ENCODE data around the gene NUDC.
"Not testable (repeated sequence)": the region's sequence is repeated elsewhere in the genome, so short reads cannot be mapped to it uniquely, and the experiment has no call there.

Gene NUDC

DNA sequence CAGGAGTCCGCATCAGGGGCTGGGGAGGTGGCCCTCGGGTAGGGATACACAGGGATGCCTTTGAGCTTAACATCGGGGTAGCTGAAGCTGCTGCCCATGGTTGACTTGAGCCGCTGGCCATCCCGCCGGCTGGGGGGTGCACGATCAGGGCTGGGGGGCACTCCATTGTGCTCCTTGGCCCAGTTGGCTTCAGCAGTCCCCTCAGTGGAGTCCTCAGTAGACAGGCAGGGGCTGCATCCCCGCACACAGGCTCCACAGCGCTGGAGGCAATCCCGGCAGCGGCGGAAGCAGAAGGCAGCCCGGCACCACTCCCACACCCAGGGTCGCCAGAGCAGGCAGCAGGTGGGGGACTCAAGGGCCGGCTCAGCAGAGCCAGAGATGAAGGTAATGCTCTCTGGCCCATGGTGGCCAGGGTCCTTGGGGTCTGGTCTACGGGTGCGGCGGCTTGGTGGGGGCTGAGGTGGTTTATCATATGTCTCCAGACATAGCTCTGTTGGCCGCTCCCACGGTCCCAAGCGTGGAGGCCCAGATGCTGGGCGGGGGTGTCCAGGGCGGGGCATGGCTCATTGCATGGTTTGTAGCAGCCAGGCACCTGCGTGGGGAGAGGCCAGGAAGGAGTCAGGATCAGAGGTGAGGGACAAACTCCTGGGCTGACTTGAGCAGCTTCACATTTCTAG is 30.4 kb downstream of the NUDC start:
- DNase-seq, result no peak

DNA sequence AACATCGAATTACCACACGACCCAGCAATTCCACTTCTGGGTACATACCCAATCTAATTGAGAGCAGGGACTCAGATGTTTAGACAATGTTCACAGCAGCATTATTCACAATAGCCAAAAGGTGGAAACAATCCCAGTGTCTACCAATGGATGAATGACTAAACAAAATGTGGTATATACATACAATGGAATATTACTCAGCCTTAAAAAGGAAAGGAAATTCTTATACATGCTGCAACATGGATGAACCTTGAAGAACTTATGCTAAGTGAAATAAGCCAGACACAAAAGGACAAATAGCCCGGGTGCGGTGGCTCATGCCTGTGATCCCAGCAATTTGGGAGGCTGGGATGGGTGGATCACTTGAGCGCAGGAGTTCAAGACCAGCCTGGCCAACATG is 31.8 kb downstream of the NUDC start:
- DNase-seq, result no peak

DNA sequence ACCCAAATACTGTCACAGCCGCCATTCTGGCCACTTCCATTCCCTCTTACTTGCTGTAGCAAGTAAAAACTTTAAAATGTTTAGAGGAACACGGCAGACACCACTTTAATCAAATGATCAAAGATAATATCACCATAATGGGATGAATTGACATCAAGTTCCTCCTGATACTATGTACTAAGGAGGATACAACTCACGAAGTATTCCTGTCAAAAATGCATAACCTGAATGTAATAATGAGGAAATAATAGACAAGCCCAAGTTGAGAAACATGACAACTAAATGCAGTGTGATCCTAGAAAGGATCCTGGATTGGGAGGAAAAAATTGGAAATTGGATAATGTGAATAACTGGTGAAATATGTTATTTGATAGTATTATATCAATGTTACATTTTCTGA is 34.8 kb downstream of the NUDC start:
- DNase-seq, result no peak

DNA sequence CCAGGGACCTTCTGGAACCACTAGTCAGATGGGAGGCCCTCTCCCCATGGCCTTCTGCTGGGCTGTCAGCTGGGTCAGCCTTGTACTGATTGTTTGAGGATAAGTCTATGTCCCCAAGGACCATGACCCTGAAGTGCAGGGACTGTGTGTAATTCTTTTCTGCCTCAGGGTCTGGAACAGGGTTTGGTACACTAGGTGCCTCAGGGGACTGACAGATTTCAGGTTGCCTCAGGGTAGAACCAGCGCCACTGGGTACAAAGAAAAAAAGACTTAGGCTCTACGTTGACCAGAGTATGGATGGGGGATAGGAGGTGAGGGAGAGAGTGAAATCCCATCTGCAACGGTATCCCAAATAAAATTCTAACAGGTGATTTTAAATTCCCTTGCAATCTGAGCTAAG is 35.8 kb downstream of the NUDC start:
- DNase-seq, result no peak

DNA sequence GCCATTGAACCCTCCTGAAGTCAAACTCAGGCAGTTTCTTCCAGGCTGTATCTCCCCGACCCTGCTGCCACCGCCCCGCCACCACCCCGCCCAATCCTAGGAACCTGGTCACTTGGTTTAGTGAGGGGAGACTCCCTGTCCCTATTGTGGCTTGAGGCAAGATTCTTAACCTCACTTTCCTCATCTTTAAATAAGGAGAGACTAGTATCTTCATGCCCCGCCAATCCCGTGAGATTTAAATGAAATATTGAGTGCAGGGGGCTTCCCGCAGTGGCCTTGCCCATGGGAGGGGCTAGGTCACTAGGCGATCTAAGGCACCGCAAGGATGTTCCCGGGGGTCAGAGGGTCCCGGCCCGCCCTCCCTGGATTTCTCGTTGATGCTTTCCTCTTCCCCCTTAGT is 37.7 kb downstream of the NUDC start:
- no peak for DNase-seq

DNA sequence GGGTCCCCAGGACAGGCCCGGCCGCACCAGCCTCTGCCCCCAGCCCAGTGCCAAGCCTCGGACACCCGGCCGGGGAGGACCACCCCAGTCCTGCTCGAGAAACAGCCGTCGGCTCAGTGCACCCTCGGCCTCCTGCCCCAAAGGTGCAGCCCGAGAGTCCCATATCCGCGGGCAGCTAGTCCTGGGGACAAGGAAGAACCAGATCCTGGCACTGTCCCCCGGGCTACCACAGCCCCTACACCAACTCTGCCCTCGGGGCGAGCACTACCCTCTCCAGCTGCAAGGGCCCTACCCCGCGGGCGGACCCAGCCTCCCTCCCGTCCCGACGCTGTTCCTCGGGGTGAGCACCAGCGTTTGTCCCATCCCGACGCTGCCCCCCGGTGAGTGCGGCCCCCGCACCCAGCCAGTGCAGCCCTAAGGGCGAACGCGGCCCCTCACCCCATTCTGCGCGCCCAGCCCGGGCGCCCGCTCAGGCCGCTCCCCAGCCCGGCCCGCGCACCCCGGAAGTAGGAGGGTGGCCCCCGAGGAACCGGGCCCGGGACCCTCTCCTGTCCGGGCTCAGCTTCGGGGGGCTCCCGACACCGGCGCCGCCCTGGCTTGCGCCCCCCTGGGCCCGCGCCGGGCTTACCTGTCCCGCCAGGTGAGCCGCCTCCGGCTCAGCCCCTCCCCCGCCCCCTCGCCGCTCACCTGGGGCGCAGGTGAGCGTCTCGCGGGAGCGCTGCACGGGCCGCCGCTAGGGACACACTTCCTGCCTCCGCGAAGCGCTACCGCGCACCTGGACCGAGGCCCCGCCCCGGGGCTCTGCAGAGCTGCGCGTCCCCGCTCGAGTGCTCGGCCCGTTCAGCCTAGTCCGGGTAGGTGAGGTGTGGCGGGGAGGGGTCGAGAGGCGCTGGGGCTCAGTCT is 38.4 kb downstream of the NUDC start, which contains the start of gene KDF1:
TSS of gene KDF1 (minus strand) at position 747 of the 903 bp plus-strand sequence. CDS start 8,088 bp downstream, outside the sequence.
- no peak for DNase-seq

DNA sequence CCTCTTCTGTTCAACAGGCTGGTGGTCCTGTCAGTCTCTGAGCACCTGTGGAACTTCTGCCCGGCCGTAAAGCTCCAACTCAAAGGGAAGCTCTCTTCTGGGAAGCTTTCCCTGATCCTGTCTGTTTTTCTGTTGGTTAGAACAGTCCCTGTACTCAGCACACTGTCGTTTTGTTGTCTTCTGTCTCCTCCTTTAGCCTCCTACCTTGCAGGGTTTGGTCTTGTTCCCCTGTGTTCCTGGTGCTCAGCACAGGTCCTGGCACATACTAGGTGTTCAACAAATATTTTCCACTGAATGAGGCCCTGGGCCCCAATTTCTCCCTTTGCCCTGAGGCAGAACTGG is 39.1 kb downstream of the NUDC start:
- DNase-seq, result no peak

DNA sequence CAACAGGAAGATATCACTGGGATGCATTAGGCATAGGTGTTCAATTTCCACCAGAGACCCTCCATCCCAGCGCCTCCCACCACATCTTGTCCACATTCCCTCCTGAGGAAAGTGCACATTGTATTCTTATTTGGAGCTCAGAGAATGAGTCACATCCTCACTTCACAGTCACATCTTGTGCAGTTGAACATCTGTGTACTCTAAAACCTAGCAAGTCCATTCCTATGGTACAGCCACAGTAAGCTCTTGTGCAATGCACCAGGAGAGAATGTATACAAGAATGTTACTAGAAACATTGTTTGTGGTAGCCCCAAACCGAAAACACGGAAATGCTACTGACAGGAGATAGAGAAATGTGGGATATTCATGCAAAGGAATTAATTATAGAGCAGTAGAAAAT is 40.3 kb downstream of the NUDC start:
- no peak for DNase-seq

DNA sequence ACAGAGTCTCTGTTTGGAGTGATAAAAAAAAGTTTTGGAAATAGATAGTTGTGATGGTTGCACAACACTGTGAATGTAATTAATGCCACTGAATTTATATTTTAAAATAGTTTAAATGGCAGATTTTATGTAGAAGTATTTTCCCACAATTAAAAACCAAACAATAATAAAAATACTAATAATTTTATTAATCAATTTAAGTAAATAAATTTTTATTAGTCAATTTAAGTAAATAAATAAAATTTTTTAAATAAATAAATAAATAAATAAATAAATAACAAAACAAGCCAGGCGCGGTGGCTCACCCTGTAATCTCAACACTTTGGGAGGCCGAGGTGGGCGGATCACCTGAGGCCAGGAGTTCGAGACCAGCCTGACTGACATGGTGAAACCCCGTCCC is 43.7 kb downstream of the NUDC start:
- DNase-seq, result no peak

DNA sequence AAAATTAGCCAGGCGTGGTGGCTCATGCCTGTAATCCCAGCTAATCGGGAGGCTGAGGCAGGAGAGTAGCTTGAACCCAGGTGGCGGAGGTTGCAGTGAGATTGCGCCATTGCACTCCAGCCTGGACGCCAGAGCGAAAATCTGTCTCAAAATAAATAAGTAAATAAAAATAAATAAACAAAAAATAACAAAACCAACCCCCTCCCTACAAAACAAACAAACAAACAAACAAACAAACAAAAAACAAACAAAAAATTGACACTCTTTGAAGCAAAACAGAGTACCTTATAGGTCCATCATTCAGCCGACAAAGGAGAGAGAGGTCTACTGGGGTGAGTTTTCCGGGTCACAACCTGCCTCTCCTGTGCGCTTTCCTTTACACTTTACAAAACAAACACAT is 44.1 kb downstream of the NUDC start:
- no peak for DNase-seq

DNA sequence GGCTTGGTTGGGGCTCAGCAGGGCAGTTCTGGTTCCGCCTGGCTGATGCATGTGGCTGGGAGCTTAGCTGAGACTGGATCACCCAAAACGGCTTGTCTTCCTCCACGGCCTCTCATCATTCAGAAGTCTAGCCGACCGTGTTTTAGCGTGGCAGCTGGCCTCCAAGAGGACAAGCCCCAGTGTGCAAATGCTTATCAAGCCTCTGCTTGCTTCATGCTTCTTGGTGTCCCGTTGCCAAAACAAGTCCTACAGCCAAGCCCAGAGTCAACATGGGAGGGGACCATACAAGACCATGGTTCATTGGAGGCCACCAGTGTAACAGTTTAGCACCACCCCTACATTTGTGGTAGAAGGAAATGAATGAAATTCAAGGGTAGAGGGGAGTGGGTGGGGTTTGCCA is 49.3 kb downstream of the NUDC start:
- DNase-seq, result no peak

DNA sequence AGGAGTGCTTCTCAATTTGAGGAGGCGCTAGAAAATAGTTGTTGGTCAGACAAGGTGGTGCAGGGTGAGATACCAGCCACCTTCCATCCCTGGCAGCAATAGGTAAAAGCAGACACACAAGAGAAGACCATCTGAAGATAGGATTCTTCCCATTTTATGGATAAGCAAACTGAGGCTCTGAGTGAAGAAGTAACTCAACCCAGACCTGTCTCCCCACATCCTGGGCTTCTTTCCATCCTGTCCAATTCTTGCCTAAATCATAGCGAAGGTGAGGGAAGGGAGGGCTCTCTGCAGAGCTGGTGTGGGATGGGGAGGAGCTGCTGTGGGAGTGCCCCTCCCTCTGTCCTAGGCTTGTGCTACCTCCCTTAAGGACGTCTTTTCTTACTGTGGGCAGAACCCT is 50.0 kb downstream of the NUDC start:
- DNase-seq, result no peak

DNA sequence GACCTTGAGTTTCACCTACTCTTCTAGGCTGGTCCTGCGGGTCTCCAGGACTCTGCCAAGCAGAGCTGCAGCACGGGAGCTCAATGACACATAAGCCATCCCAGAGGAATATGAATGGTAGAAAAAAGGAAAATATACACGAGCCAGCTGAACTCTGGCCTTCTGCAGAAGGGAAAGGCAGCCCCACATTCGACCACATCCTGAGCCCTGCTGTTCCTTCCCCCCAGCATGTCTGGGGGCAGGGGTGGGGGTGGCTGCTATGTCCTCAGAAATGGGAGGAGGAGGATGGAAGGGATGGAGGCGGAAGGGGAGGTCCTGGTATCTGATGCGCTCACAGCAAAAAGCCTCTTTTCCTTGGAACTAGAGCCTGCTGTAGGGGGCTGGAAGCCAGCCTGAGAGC is 50.8 kb downstream of the NUDC start:
- DNase-seq, result no peak

DNA sequence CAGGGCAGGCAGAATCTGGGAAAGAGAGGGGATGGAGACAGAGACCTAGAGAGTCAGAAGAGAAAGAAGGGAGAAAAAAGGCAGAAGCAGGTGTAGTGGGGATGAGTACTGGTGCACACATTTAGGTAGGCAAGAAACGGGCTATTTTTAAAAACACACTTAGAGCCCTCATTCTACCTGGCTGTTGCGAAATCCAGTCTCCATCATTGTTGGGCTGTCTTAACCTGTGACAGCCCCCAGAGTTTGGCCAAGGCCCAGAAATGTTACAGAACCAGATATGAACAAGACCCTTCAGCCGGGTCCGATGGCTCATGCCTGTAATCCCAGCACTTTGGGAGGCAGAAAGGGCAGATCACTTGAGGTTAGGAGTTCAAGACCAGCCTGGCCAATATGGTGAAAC is 51.3 kb downstream of the NUDC start:
- no peak for DNase-seq

DNA sequence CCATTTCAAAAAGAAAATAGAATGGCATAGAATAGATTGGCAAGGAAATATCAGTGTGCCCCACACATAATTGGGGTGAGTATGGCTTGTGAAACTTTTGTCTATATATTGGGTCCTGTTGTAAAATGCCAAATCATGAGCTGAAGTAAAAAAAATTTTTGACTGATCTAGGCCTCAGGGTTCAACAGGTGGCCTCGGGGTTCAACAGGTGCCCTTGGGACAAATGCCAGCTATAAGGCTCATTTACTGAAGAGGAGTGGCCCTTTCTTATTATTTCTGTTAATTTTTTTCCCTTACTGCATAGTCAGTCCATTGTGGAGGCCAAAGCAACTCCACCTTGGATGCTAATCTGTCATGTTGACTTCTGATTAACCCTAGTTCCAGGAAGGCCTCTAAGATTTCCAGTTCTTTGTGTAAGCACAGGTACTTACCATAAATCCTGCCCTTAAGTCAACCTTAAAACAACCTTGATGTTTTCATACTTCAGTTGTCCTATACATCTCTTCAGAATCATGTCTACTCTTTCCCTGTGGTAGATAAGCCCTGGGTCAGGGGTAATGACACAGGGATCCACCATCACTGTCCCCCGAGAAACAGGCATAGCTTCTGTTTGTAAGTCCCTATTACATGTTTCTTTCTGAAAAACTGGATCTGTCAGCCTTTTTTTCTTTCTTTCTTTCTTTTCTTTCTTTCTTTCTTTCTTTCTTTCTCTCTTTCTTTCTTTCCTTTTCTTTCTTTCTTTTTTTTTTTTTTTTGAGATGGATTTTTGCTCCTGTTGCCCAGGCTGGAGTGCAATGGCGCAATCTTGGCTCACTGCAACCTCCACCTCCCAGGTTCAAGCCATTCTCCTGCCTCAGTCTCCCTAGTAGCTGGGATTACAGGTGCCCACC is 55.3 kb downstream of the NUDC start:
- no peak for DNase-seq

DNA sequence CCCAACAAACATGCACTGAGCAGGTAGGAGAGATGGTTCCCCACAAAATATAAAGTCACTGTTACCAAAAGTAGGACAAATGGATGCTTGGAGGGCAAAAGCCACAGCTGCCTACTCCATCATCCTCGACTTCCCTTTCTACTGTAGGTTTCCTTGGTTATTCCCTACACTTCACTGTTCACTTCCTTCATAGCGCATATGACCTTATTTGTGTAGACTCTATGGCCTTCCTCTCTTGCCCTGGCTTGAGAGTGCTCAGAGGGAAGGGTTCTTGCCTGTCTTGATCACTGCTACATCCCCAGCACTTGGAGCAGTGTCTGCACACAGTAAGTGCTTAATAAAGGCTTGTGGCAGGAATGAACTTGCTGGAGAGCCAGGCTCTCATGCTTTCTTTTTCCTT is 57.4 kb downstream of the NUDC start:
- no peak for DNase-seq

DNA sequence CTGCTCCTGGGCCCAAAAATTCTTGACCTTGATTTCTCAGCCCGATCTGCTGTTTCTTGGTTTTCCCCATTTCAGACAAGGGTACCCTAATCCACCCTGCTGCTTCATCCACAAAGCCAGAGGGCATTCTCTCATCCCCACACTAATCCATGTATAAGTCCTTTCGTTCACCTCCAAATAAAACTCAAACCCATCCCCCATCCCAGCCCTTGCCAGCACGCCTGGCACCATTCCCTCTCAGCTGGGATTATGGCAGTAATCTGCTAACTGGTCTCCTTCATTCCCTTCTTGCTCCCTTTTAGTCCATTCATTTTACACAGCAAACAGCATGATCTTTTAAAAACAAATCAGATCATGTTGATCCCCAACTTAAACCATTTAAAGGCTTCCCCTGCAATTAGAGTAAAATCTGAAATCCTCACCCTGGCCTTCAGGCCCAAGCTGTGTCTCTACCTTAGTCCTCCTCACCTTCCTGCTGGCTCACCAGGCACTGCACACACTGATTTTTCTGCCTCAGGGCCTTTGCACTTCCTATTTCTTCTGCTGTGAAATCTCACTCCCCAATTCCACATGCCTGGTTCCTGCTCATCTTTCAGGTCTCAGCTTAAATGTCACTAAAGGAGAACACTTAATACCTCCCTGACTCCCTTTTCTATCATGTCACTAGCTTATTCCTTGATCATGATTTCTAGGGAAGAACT is 59.8 kb downstream of the NUDC start:
- no peak for DNase-seq

DNA sequence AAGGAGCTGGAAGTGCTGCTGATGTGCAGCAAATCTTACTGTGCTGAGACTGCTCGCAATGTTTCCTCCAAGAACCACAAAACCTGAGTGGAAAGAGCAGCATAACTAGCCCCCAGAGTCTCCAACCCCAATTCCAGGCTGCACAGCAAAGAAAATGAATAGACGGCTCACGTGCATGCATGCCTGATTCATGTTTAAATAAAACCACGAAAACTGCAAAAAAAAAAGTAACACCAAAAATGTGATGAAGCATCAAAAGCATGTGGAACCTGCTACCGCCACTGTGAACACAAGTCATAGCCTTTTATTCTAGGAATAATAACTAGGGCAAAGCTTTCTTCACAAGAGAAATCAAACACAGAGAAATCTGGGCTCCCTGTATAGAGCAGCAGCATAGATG is 62.3 kb downstream of the NUDC start:
- no peak for DNase-seq

DNA sequence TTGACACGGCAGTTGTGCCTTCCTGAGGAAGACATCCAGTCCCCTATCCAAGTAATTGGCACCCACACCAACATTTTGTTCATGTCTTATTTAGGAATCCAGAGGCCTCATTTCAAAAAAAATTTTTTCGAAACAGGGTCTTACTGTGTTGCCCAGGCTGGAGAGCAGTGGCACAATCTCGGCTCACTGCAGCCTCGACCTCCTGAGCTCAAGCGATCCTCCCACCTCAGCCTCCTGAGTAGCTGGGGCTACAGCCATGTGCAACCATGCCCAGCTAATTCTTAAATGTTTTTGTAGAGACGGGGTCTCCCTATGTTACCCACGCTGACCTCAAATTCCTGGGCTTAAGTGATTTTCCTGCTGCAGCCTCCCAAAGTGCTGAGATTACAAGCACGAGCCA is 62.7 kb downstream of the NUDC start:
- no peak for DNase-seq

DNA sequence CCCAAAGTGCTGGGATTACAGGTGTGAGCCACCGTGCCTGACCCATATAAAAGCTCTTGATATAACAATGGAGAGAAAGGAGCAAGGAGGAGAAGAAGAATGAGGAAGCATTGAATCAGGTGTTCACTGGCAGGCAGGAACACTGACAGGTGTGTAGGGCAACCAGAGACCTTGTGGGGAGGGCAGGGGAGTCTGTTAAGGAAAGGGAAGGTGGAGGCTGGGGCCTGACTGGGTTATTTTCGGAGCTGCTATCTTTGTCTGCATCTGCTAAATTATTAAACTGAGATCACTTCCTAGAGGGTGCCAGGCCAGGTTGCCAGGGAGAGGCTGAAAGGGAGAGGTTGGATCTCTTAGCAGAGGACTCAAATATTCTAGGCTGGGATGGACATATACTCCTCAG is 65.1 kb downstream of the NUDC start:
- no peak for DNase-seq

DNA sequence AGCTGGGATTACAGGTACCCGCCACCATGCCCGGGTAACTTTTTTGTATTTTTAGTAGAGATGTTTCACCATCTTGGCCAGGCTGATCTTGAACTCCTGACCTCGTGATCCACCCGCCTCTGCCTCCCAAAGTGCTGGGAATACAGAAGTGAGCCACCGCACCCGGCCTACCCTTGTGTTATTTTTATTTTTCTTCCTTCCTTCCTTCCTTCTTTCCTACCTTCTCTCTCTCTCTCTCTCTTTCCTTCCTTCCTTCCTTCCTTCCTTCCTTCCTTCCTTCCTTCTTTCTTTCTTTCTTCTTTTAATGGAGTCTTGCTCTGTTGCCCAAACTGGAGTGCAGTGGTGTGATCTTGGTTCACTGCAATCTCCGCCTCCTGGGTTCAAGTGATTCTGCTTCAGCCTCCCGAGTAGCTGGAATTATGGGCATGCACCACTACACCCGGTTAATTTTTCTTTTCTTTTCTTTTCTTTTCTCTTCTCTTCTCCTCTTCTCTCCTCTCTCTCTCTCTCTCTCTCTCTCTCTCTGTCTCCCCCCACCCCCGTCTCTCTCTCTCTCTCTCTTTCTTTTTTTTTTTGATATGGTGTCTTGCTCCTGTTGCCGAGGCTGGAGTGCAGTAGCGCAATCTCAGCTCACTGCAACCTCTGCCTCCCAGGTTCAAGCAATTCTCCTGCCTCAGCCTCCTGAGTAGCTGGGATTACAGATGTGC is 68.0 kb downstream of the NUDC start:
- DNase-seq, result not testable (repeated sequence)
